Loucy (cell line): Measurements from ENCODE around the gene PRKCZ.

ENCODE experiments used
- H2AFZ ChIP-seq: fragments of 200-600 bp; sonication (generic); 2 replicates; pipeline ENCODE4 v1.6.0; 2016; ENCODE audit warnings: antibody characterized with exemption, mild to moderate bottlenecking, low read length, moderate library complexity
- H3F3A ChIP-seq: fragments of 200-600 bp; 2 replicates; pipeline ENCODE4 v1.6.0; 2016; ENCODE audit warnings: antibody characterized with exemption, low read depth, mild to moderate bottlenecking
- H3K27me3 ChIP-seq: fragments of 200-600 bp; sonication (generic); 2 replicates; pipeline ENCODE4 v1.6.1; 2014; ENCODE audit warnings: low read length, mild to moderate bottlenecking; ENCODE audit not compliant: insufficient read depth, poor library complexity, severe bottlenecking
- H3K36me3 ChIP-seq: fragments of 200-600 bp; sonication (generic); 2 replicates; pipeline ENCODE4 v1.6.1; 2016; ENCODE audit warnings: low read length; ENCODE audit not compliant: insufficient read depth
- H3K4me1 ChIP-seq: fragments of 200-600 bp; sonication (generic); 2 replicates; pipeline ENCODE4 v1.5.1; 2014; ENCODE audit warnings: low read length, mild to moderate bottlenecking; ENCODE audit not compliant: insufficient read depth, poor library complexity, severe bottlenecking
- H3K4me2 ChIP-seq: fragments of 200-600 bp; sonication (generic); 2 replicates; pipeline ENCODE4 v1.6.0; 2014; ENCODE audit warnings: antibody characterized with exemption, low read length, low read depth, mild to moderate bottlenecking; ENCODE audit not compliant: poor library complexity, severe bottlenecking
- H3K4me3 ChIP-seq: fragments of 200-600 bp; sonication (generic); 2 replicates; pipeline ENCODE4 v1.5.1; 2014; ENCODE audit warnings: low read length, mild to moderate bottlenecking, mixed read lengths; ENCODE audit not compliant: poor library complexity, severe bottlenecking
- H3K79me2 ChIP-seq: fragments of 200-600 bp; sonication (generic); 2 replicates; pipeline ENCODE4 v1.6.1; 2014; ENCODE audit warnings: low read length; ENCODE audit not compliant: insufficient read depth
- H3K9ac ChIP-seq: fragments of 200-600 bp; sonication (generic); 2 replicates; pipeline ENCODE4 v1.6.0; 2014; ENCODE audit warnings: mild to moderate bottlenecking, low read depth, low read length, moderate library complexity; ENCODE audit not compliant: poor library complexity, severe bottlenecking
- H3K9me2 ChIP-seq: fragments of 200-600 bp; sonication (generic); replicated peaks from 2 replicates; pipeline ENCODE4 v1.6.1; 2016; ENCODE audit warnings: low read depth, low read length, mixed read lengths
- H3K9me3 ChIP-seq: fragments of 200-600 bp; sonication (generic); 2 replicates; pipeline ENCODE4 v1.6.1; 2014; ENCODE audit warnings: mild to moderate bottlenecking, antibody characterized with exemption, low read length, low read depth; ENCODE audit not compliant: insufficient read depth
- H4K20me1 ChIP-seq: fragments of 200-600 bp; sonication (generic); 2 replicates; pipeline ENCODE4 v1.6.0; 2014; ENCODE audit warnings: antibody characterized with exemption, low read length, mild to moderate bottlenecking; ENCODE audit not compliant: insufficient read depth, poor library complexity, severe bottlenecking
- EZH2phosphoT487 ChIP-seq: fragments of 200-600 bp; IDR thresholded peaks from 2 replicates; pipeline ENCODE4 v1.6.1; 2018; ENCODE audit warnings: antibody characterized with exemption, mild to moderate bottlenecking, moderate library complexity, borderline replicate concordance
- TF ChIP-seq, protein P1 (sequence below): fragments of 200-600 bp; sonication (generic); conservative IDR thresholded peaks from 2 replicates; pipeline ENCODE4 v1.5.1; 2014; ENCODE audit warnings: mild to moderate bottlenecking, antibody characterized with exemption, low read length

Gene PRKCZ

GRCh38 chr1:2141025-2141424 lies 90.8 kb downstream of the PRKCZ start:
- H4K20me1 ChIP-seq, result no peaks in the 10 kb centered on the region
- H3K4me3 ChIP-seq, result no peak overlapping the region
- H3K79me2 ChIP-seq, result no peaks in the 10 kb centered on the region
- H3K9me3 ChIP-seq, result no peaks in the 10 kb centered on the region
- no peaks in the 10 kb centered on the region for H3F3A ChIP-seq
- peaks cover 12% of the 10 kb centered on the region for H3K4me1 ChIP-seq
- H3K9ac ChIP-seq, result no peak overlapping the region
- no peaks in the 10 kb centered on the region for H3K9me2 ChIP-seq
- no peak overlapping the region for H2AFZ ChIP-seq
- no peaks in the 10 kb centered on the region for H3K36me3 ChIP-seq
- no peaks in the 10 kb centered on the region for H3K27me3 ChIP-seq
- no peak for TF ChIP-seq EZH2phosphoT487
- TF ChIP-seq, protein P1, sequence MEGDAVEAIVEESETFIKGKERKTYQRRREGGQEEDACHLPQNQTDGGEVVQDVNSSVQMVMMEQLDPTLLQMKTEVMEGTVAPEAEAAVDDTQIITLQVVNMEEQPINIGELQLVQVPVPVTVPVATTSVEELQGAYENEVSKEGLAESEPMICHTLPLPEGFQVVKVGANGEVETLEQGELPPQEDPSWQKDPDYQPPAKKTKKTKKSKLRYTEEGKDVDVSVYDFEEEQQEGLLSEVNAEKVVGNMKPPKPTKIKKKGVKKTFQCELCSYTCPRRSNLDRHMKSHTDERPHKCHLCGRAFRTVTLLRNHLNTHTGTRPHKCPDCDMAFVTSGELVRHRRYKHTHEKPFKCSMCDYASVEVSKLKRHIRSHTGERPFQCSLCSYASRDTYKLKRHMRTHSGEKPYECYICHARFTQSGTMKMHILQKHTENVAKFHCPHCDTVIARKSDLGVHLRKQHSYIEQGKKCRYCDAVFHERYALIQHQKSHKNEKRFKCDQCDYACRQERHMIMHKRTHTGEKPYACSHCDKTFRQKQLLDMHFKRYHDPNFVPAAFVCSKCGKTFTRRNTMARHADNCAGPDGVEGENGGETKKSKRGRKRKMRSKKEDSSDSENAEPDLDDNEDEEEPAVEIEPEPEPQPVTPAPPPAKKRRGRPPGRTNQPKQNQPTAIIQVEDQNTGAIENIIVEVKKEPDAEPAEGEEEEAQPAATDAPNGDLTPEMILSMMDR, result no peak
- no peak overlapping the region for H3K4me2 ChIP-seq

- no peak overlapping the region for H3K4me3 ChIP-seq
- H3K9ac ChIP-seq, result no peak overlapping the region
- H4K20me1 ChIP-seq, result no peaks in the 10 kb centered on the region
- peaks cover 31% of the 10 kb centered on the region for H3K4me1 ChIP-seq
- H3K9me2 ChIP-seq, result no peaks in the 10 kb centered on the region
- TF ChIP-seq, protein P1, result no peak
- H3K79me2 ChIP-seq, result no peaks in the 10 kb centered on the region
- no peak overlapping the region for H2AFZ ChIP-seq
- H3K36me3 ChIP-seq, result no peaks in the 10 kb centered on the region
- no peak overlapping the region for H3K4me2 ChIP-seq
- H3F3A ChIP-seq, result no peaks in the 10 kb centered on the region
- H3K9me3 ChIP-seq, result no peaks in the 10 kb centered on the region
- no peaks in the 10 kb centered on the region for H3K27me3 ChIP-seq
Measured at GRCh38 chr1:2143814-2144500, 93.7 kb downstream of the PRKCZ start.

DNA sequence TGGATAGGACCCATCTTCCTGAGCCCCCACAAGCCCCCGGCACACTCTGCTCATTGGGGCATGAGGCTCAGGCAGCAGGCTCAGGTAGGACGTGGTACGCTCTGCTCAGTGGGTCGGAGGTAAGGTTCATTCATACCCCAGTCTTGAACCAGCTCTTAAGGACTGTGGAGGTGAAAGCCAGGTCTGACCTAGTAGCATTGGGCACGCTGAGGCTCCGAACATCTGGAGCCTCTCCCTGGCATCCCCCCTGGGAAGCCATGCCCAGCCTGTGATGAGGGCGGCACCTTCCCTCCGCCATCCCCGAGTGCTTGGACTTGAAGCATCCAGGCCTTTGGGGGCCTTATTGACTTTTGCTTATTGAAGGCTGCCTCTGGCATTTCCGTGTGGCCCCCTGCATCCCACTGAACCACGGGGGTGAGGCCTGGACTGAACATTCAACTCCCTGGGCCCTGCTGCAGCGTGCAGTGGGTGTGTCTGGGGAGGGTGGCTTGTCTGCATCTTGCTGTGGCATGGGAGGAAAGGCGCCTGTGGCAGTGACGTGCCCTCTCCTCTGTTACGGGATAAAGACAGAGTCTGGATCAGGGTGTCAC lies 94.4 kb downstream of the PRKCZ start:
- Histone ChIP-seq H3K9ac (no peak overlapping the region), H3F3A (no peaks in the 10 kb centered on the region), H3K4me1 (peaks cover 36% of the 10 kb centered on the region), H4K20me1 (no peaks in the 10 kb centered on the region), H3K4me2 (no peak overlapping the region), H2AFZ (no peak overlapping the region), H3K9me2 (no peaks in the 10 kb centered on the region), H3K4me3 (no peak overlapping the region), H3K36me3 (no peaks in the 10 kb centered on the region), H3K27me3 (no peaks in the 10 kb centered on the region), H3K79me2 (no peaks in the 10 kb centered on the region), H3K9me3 (no peaks in the 10 kb centered on the region)
- TF ChIP-seq, protein P1, result no peak
- TF ChIP-seq EZH2phosphoT487, result no peak
